Measurements from ENCODE around the gene PITX1. TPM values are rescaled to one million over a fixed set of nuclear protein-coding genes. Genes with fewer than 3 reads are reported as not detected.

The PITX1 gene
- total RNA-seq (2016; rRNA removed; fragmentation: Illumina TruSeq; extraction: Trizol): 13.1 and 20.2 TPM in 2 replicates
- 12.8 and 17.7 TPM in 2 replicates for total RNA-seq (2016; cell fraction: cytosol; rRNA removed; fragmentation: Illumina TruSeq; extraction: Trizol; ENCODE audit: low read depth)
- 12.5 and 19.9 TPM in 2 replicates for total RNA-seq (2016; cell fraction: insoluble cytoplasmic fraction; rRNA removed; fragmentation: Illumina TruSeq; extraction: Trizol)
- total RNA-seq (2016; cell fraction: membrane; rRNA removed; fragmentation: Illumina TruSeq; extraction: Trizol): 27.9 and 34.7 TPM in 2 replicates
- total RNA-seq (2016; cell fraction: nucleus; rRNA removed; fragmentation: Illumina TruSeq; extraction: Trizol): 17.9 and 18.7 TPM in 2 replicates
- 11.7 and 17.0 TPM in 2 replicates for polyA plus RNA-seq (2011; rRNA removed)
- polyA plus RNA-seq (2011; cell fraction: cytosol; rRNA removed): 13.4 and 20.2 TPM in 2 replicates
- 26.6 and 30.3 TPM in 2 replicates for polyA plus RNA-seq (2011; cell fraction: nucleus; rRNA removed)
- polyA plus RNA-seq (2012): 6.9 and 13.4 TPM in 2 replicates
- 29.4 and 35.3 TPM in 2 replicates for polyA plus RNA-seq (2016; cell fraction: cytosol; fragmentation: Illumina TruSeq; extraction: Trizol; ENCODE audit: low read depth)
- 19.1 and 27.9 TPM in 2 replicates for polyA plus RNA-seq (2016; cell fraction: insoluble cytoplasmic fraction; fragmentation: Illumina TruSeq; extraction: Trizol; ENCODE audit: low read depth)
- polyA plus RNA-seq (2016; cell fraction: membrane; fragmentation: Illumina TruSeq; extraction: Trizol; ENCODE audit: low read depth): 43.6 and 46.2 TPM in 2 replicates
- polyA plus RNA-seq (2016; cell fraction: nucleus; fragmentation: Illumina TruSeq; extraction: Trizol; ENCODE audit: insufficient read depth, low read depth): 32.5 and 33.9 TPM in 2 replicates
- polyA minus RNA-seq (2011; rRNA and poly(A)+ RNA removed; ENCODE audit: low replicate concordance): 19.5 and 28.2 TPM in 2 replicates
- 10.5 and 12.9 TPM in 2 replicates for polyA minus RNA-seq (2011; cell fraction: cytosol; rRNA and poly(A)+ RNA removed)
- polyA minus RNA-seq (2011; cell fraction: nucleus; rRNA and poly(A)+ RNA removed): 6.4 and 6.8 TPM in 2 replicates
- percentile 80 among the genes with signal in this experiment for Bru-seq, nascent RNA
- BruChase-seq, experiment 1, labeled RNA remaining after a 6-hour chase: percentile 84 among the genes with signal in this experiment
- percentile 80 among the genes with signal in this experiment for BruChase-seq, experiment 2, labeled RNA remaining after a 2-hour chase
- long read RNA-seq, experiment 1, transcript PITX1-201 (3 exons, 2,406 nt): major isoform, 5 of 13 reads
- long read RNA-seq, experiment 1, partial matches to known transcripts: 1 of 13 reads
- long read RNA-seq, experiment 1, other reads (novel, unspliced or antisense): 6 of 13 reads
- long read RNA-seq, experiment 2, transcript PITX1-201 (3 exons, 2,406 nt): major isoform, 81 of 149 reads
- long read RNA-seq, experiment 2, transcript PITX1-204 (2 exons, 770 nt): minor isoform, 10 of 149 reads
- long read RNA-seq, experiment 2, partial matches to known transcripts: 5 of 149 reads
- long read RNA-seq, experiment 2, other reads (novel, unspliced or antisense): 51 of 149 reads

- TF ChIP-seq RAD21 (CRISPR knock-in tag; IDR thresholded peaks at IDR 0.05) (peak; percentile 15; the same call in 1 of the 2 replicates), ZMAT3 (CRISPR knock-in tag; conservative IDR thresholded peaks at IDR 0.05) (0 out of 2 replicates have a peak, but pooled peaks have one; percentile 7), ZNF143 (CRISPR knock-in tag; IDR thresholded peaks at IDR 0.05) (0 out of 2 replicates have a peak, but pooled peaks have one; percentile 47), ZFP91 (CRISPR knock-in tag; IDR thresholded peaks at IDR 0.05; ENCODE audit: borderline replicate concordance) (peak; percentile 19), ZNF326 (CRISPR knock-in tag; IDR thresholded peaks at IDR 0.05; ENCODE audit: borderline replicate concordance) (no peak), HHEX (CRISPR knock-in tag; IDR thresholded peaks at IDR 0.05) (no peak), PRDM15 (CRISPR knock-in tag; IDR thresholded peaks at IDR 0.05) (peak; percentile 86), RBFOX2 (IDR thresholded peaks at IDR 0.05; ENCODE audit: low read depth, low read length) (peak; percentile 42)
- Histone ChIP-seq H2AFZ (ENCODE audit: low read length) (no peak within 1 kb of the TSS), H3K79me2 (ENCODE audit: insufficient read depth, low read length) (peaks cover 26% of the 10 kb centered on the region), H3K9ac (ENCODE audit: insufficient read depth, low read depth, low read length) (peak within 1 kb of the TSS; percentile 93), H3K36me3 (replicated peaks in 1 of 2; ENCODE audit: control insufficient read depth in 1 of 2, insufficient read depth in 2 of 2, low read length in 2 of 2) (peaks cover 3 to 12% of the 10 kb centered on the region in 2 experiments; a peak in 3 of 5 replicates), H4K20me1 (ENCODE audit: insufficient read depth, low read length) (no peaks in the 10 kb centered on the region), H3K27me3 (ENCODE audit: control insufficient read depth in 1 of 2, insufficient read depth in 2 of 2, low read length in 2 of 2) (no peaks in the 10 kb centered on the region), H3K9me3 (ENCODE audit: low read length) (no peaks in the 10 kb centered on the region), H3K27ac (ENCODE audit: extremely low read length, insufficient read depth, low read length) (peak within 1 kb of the TSS; percentile 90), H3K4me3 (replicated peaks in 1 of 3; ENCODE audit: insufficient read depth in 1 of 3, low read depth in 2 of 3, low read length in 3 of 3) (peak within 1 kb of the TSS; percentile 83 to 93 (median 89)), H3K4me2 (ENCODE audit: low read depth, low read length) (peak within 1 kb of the TSS; percentile 91), H3K4me1 (ENCODE audit: insufficient read depth, low read length) (peaks cover 21% of the 10 kb centered on the region)
- CTCF ChIA-PET (ENCODE audit: low intra/inter-chr PET ratio, low total read pairs): no interaction called here
- intact Hi-C loops (cut with micrococcal nuclease; ENCODE audit: unreplicated experiment): loop anchor here (2.0 to 5.0 kb wide), 3 partner anchors 67 to 158 kb away; partner anchors contain the start of gene CATSPER3
- FAIRE-seq: no peak
- POLR2A ChIA-PET: interaction anchor here (1.0 to 1.4 kb wide), 3 partner anchors 69 to 123 kb away, joined by 3 to 15 read pairs (median 4); no protein-coding TSS in a partner anchor
- WGBS (ENCODE audit: low lambda C conversion rate): no CpG with 5 or more reads among the region's 49 CpGs
- ATAC-seq: peak; percentile 51
- in situ Hi-C loops (cut with HindIII; ENCODE audit: extremely low pct_ligation_motif_present, low pct_unique_long_range_greater_than_20kb): loop anchor here (10.0 kb wide), 2 partner anchors 151 to 301 kb away; no protein-coding TSS in a partner anchor
- no peak for DNase-seq (ENCODE audit: low spot score)
- BruUV-seq (replicated peaks): no TSS peak
Observed at GRCh38 chr5:135033901-135034235, at the start of gene PITX1. PITX1 (minus strand) TSS chr5:135034228; CDS start chr5:135033881, 347 bp downstream.
